ENCODE results near the gene AMMECR1. TPM values are rescaled to one million over a fixed set of nuclear protein-coding genes. Genes with fewer than 3 reads are reported as not detected.
A peak's percentile ranks its signal among the peaks of the same experiment; 100 is the strongest.

Gene AMMECR1
- total RNA-seq, 1 donor from 2014 or later, result 17.8 TPM

GRCh38 chrX:110192516-110192915 lies 125.4 kb downstream of the AMMECR1 start:
- DNase-seq (ENCODE audit: low spot score), result no peak
- TF ChIP-seq CTCF (IDR thresholded peaks at IDR 0.05), result no peak
- Mint-ChIP-seq H3K4me1 (ENCODE audit: low read depth) (peaks cover 3% of the 10 kb centered on the region), H3K4me3 (ENCODE audit: unreplicated experiment) (no peak overlapping the region), H3K27me3 (ENCODE audit: low read depth) (no peaks in the 10 kb centered on the region), H3K9me3 (ENCODE audit: low read depth) (peaks cover 5% of the 10 kb centered on the region), H3K27ac (ENCODE audit: unreplicated experiment) (no peak overlapping the region), H3K36me3 (ENCODE audit: low read depth) (peaks cover 5% of the 10 kb centered on the region)

- Mint-ChIP-seq H3K27ac (ENCODE audit: unreplicated experiment) (no peak overlapping the region), H3K36me3 (ENCODE audit: low read depth) (peaks cover 4% of the 10 kb centered on the region), H3K27me3 (ENCODE audit: low read depth) (no peaks in the 10 kb centered on the region), H3K9me3 (ENCODE audit: low read depth) (peaks cover 16% of the 10 kb centered on the region), H3K4me3 (ENCODE audit: unreplicated experiment) (no peak overlapping the region), H3K4me1 (ENCODE audit: low read depth) (peaks cover 3% of the 10 kb centered on the region)
- no peak for DNase-seq (ENCODE audit: low spot score)
- no peak for TF ChIP-seq CTCF (IDR thresholded peaks at IDR 0.05)
Measured at GRCh38 chrX:110188701-110189558, 129.0 kb downstream of the AMMECR1 start.

GRCh38 chrX:110183314-110183713 lies 134.6 kb downstream of the AMMECR1 start:
- TF ChIP-seq CTCF (IDR thresholded peaks at IDR 0.05), result no peak
- no peak for DNase-seq (ENCODE audit: low spot score)
- no peak overlapping the region for H3K27ac Mint-ChIP-seq (ENCODE audit: unreplicated experiment)

GRCh38 chrX:110182865-110183264 lies 135.0 kb downstream of the AMMECR1 start:
- DNase-seq (ENCODE audit: low spot score), result no peak
- no peak overlapping the region for H3K27ac Mint-ChIP-seq (ENCODE audit: unreplicated experiment)
- no peaks in the 10 kb centered on the region for H3K27me3 Mint-ChIP-seq (ENCODE audit: low read depth)
- H3K36me3 Mint-ChIP-seq (ENCODE audit: low read depth), result peaks cover 2% of the 10 kb centered on the region
- H3K4me3 Mint-ChIP-seq (ENCODE audit: unreplicated experiment), result no peak overlapping the region
- H3K9me3 Mint-ChIP-seq (ENCODE audit: low read depth), result peaks cover 12% of the 10 kb centered on the region
- H3K4me1 Mint-ChIP-seq (ENCODE audit: low read depth), result peaks cover 32% of the 10 kb centered on the region
- TF ChIP-seq CTCF (IDR thresholded peaks at IDR 0.05), result no peak

More at GRCh38 chrX:110183314-110183713, 134.6 kb downstream of the AMMECR1 start:
- peaks cover 32% of the 10 kb centered on the region for H3K4me1 Mint-ChIP-seq (ENCODE audit: low read depth)
- peaks cover 2% of the 10 kb centered on the region for H3K36me3 Mint-ChIP-seq (ENCODE audit: low read depth)
- no peak overlapping the region for H3K4me3 Mint-ChIP-seq (ENCODE audit: unreplicated experiment)
- no peaks in the 10 kb centered on the region for H3K27me3 Mint-ChIP-seq (ENCODE audit: low read depth)
- peaks cover 16% of the 10 kb centered on the region for H3K9me3 Mint-ChIP-seq (ENCODE audit: low read depth)

GRCh38 chrX:110182362-110182761 lies 135.5 kb downstream of the AMMECR1 start:
- TF ChIP-seq CTCF (IDR thresholded peaks at IDR 0.05), result no peak
- H3K4me1 Mint-ChIP-seq (ENCODE audit: low read depth), result peaks cover 32% of the 10 kb centered on the region
- peak overlapping the region; percentile 8 for H3K27ac Mint-ChIP-seq (ENCODE audit: unreplicated experiment)
- H3K4me3 Mint-ChIP-seq (ENCODE audit: unreplicated experiment), result no peak overlapping the region
- peaks cover 11% of the 10 kb centered on the region for H3K9me3 Mint-ChIP-seq (ENCODE audit: low read depth)
- peaks cover 2% of the 10 kb centered on the region for H3K36me3 Mint-ChIP-seq (ENCODE audit: low read depth)
- no peaks in the 10 kb centered on the region for H3K27me3 Mint-ChIP-seq (ENCODE audit: low read depth)
- DNase-seq (ENCODE audit: low spot score), result no peak
